Muscle layer of colon (tissue), 2 donors: Measurements from ENCODE around the gene STXBP5.

Source experiments
- H3K27ac ChIP-seq: one replicate; pipeline ENCODE4 v1.7.0; 2013; ENCODE audit warnings: low read depth, mild to moderate bottlenecking, low read length, moderate library complexity
- H3K27me3 ChIP-seq, 2 donors: one replicate each; pipeline ENCODE4 v1.7.0; 2013; ENCODE audit warnings: low read length in 2 of 2, mild to moderate bottlenecking in 2 of 2; ENCODE audit not compliant: insufficient read depth in 2 of 2, control insufficient read depth in 1 of 2
- H3K36me3 ChIP-seq: one replicate; pipeline ENCODE4 v1.7.0; 2013; ENCODE audit warnings: mild to moderate bottlenecking, low read length; ENCODE audit not compliant: insufficient read depth
- H3K4me1 ChIP-seq: one replicate; pipeline ENCODE4 v1.7.0; 2013; ENCODE audit warnings: mild to moderate bottlenecking, low read length; ENCODE audit not compliant: insufficient read depth
- H3K4me3 ChIP-seq, 2 donors: one replicate each; pipeline ENCODE4 v1.7.0; 2013; ENCODE audit warnings: low read length in 2 of 2, low read depth in 1 of 2, mild to moderate bottlenecking in 1 of 2, moderate library complexity in 1 of 2
- H3K9ac ChIP-seq: one replicate; pipeline ENCODE4 v1.7.0; 2013; ENCODE audit warnings: low read length
- H3K9me3 ChIP-seq: one replicate; pipeline ENCODE4 v1.7.0; 2013; ENCODE audit warnings: mild to moderate bottlenecking, low read length
- donor health status: abdominal sarcoma.
- donor health status: Adenocarcinoma of cecum.

The STXBP5 gene

DNA sequence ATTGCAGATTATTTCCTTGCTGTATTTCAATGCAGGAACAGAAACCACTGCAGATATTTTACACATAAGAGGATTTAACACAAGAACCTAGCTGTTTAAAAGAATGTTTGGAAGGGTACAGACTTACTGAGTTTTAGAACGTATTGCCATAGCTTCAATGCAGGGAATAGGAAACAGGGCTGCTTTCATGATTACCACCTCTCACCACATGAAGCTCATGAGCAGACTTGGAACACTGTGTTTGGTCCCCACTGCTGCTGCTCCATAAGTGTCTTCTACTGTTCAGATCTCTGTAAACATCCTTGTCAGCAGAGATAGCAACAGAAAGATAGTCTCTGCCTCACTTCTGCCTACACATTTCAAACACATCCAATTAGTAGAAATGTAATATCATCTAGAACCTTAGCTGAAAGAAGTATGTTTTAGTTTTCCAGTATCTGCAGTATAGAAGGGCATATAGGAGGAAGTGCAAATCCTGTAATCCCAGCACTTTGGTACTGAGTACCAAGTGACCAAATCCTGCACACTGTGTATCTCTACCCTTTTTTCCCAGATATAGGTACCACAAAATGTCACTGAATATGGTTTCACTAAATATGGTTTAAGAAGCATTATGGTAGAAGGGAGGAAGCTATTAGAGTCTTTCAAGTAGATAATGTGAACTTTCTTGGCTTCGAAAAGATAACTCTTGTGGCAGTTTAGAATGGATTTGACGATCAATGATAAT is 51.9 kb downstream of the STXBP5 start:
- H3K4me3 ChIP-seq, result no peak overlapping the region
- peaks cover 5% of the 10 kb centered on the region for H3K36me3 ChIP-seq
- H3K9me3 ChIP-seq, result no peaks in the 10 kb centered on the region
- no peaks in the 10 kb centered on the region for H3K27me3 ChIP-seq
- H3K27ac ChIP-seq, result no peak overlapping the region
- H3K4me1 ChIP-seq, result no peaks in the 10 kb centered on the region
- no peak overlapping the region for H3K9ac ChIP-seq

DNA sequence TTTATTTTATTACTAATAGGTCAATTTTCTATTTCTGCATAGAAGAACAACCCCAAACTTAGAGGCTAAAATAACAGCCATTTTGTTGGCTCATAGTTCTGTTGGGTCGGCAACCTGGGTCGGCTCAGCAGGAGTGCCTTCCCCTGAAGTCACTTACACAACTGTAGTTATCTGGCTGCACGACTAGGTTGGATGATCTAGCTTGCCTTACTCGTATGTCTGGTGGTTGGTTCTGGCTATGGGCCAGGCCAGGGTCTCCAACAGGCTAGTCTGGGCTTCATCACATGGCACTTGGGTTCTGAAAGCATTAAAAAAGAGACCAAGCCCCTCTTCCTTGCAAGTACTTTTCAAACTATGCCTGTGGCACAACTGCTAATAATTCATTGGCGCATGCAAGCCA is 53.5 kb downstream of the STXBP5 start:
- H3K27ac ChIP-seq, result no peak overlapping the region

GRCh38 chr6:147260091-147260490 is 55.9 kb downstream of the STXBP5 start:
- H3K9me3 ChIP-seq, result no peaks in the 10 kb centered on the region
- no peak overlapping the region for H3K27ac ChIP-seq

More for the DNA sequence above, 53.5 kb downstream of the STXBP5 start:
- Histone ChIP-seq H3K36me3 (peaks cover 5% of the 10 kb centered on the region), H3K4me1 (no peaks in the 10 kb centered on the region), H3K9me3 (no peaks in the 10 kb centered on the region), H3K4me3 (no peak overlapping the region), H3K9ac (no peak overlapping the region), H3K27me3 (no peaks in the 10 kb centered on the region)

DNA sequence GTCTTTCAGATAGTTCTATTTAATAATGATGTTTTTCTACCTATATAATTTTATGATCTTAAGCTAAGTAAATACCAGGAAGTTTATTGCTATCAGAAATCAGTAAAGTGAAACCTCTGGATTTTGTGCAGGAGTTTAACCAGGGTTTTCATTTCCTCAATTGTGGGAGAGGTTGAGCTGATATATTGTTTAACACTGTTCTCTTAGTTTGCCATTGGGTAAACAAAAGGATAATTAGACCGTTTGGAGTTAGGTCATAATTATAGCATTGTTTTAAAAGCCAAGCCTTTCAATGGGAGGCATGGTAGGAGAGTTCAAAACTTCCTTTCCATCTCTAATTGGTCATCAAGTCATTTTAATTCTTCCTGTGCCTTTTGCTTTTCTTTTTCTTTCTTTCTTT is 58.7 kb downstream of the STXBP5 start:
- no peaks in the 10 kb centered on the region for H3K27me3 ChIP-seq
- no peaks in the 10 kb centered on the region for H3K9me3 ChIP-seq
- H3K9ac ChIP-seq, result no peak overlapping the region
- no peaks in the 10 kb centered on the region for H3K4me1 ChIP-seq
- H3K4me3 ChIP-seq, result no peak overlapping the region
- H3K27ac ChIP-seq, result no peak overlapping the region
- peaks cover 5% of the 10 kb centered on the region for H3K36me3 ChIP-seq

More at GRCh38 chr6:147260091-147260490, 55.9 kb downstream of the STXBP5 start:
- Histone ChIP-seq H3K9ac (no peak overlapping the region), H3K4me1 (no peaks in the 10 kb centered on the region), H3K4me3 (no peak overlapping the region), H3K27me3 (no peaks in the 10 kb centered on the region), H3K36me3 (peaks cover 7% of the 10 kb centered on the region)

DNA sequence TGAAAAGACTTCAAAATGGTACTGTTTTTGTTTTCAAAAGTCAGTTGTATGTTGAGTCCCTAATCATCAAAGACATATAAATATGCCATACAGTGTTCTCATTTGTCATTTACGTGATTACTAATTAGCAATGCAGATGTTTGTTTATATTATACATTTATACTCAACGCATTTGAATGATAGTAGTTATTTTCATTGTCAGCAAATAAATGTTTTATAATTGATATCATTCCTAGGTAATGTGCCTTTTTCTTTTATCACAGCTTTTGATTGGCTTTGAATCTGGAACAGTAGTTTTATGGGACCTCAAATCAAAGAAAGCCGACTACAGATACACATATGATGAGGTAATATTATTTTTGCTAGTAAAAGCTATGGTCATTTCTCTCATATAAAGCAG is 62.6 kb downstream of the STXBP5 start:
- Histone ChIP-seq H3K9ac (no peak overlapping the region), H3K9me3 (no peaks in the 10 kb centered on the region), H3K36me3 (peaks cover 3% of the 10 kb centered on the region), H3K4me1 (no peaks in the 10 kb centered on the region), H3K4me3 (no peak overlapping the region), H3K27me3 (no peaks in the 10 kb centered on the region), H3K27ac (no peak overlapping the region)

GRCh38 chr6:147267658-147268057 is 63.4 kb downstream of the STXBP5 start:
- Histone ChIP-seq H3K36me3 (peaks cover 3% of the 10 kb centered on the region), H3K9me3 (no peaks in the 10 kb centered on the region), H3K27me3 (no peaks in the 10 kb centered on the region), H3K4me1 (no peaks in the 10 kb centered on the region), H3K27ac (no peak overlapping the region), H3K4me3 (no peak overlapping the region), H3K9ac (no peak overlapping the region)

DNA sequence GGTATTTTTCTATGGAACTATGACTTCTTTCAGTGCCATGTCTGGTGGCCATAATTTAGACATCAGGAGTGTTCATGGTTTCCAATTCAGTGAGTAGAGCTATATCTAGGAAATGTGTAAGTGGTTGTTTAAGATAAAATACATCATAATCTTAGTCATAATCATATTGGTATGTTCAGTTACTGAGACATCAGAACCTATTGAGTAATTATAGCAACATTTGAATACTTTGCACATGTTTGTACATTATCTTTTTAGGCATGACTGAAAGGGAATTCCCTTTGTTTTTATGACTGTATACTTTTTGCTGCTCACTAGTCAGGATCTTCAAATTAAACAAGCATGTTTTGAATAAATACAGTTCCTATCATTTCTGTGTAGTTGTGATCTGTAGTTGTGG is 64.0 kb downstream of the STXBP5 start:
- Histone ChIP-seq H3K4me1 (no peaks in the 10 kb centered on the region), H3K9me3 (no peaks in the 10 kb centered on the region), H3K27ac (no peak overlapping the region), H3K4me3 (no peak overlapping the region), H3K27me3 (no peaks in the 10 kb centered on the region), H3K36me3 (peaks cover 3% of the 10 kb centered on the region), H3K9ac (no peak overlapping the region)

- no peaks in the 10 kb centered on the region for H3K4me1 ChIP-seq
Observed at GRCh38 chr6:147274012-147274411, 69.8 kb downstream of the STXBP5 start.

GRCh38 chr6:147274776-147275175 is 70.6 kb downstream of the STXBP5 start:
- Histone ChIP-seq H3K27me3 (no peaks in the 10 kb centered on the region), H3K4me1 (no peaks in the 10 kb centered on the region), H3K4me3 (no peak overlapping the region), H3K27ac (no peak overlapping the region), H3K36me3 (no peaks in the 10 kb centered on the region), H3K9ac (no peak overlapping the region), H3K9me3 (no peaks in the 10 kb centered on the region)

More at GRCh38 chr6:147274012-147274411, 69.8 kb downstream of the STXBP5 start:
- Histone ChIP-seq H3K27me3 (no peaks in the 10 kb centered on the region), H3K36me3 (no peaks in the 10 kb centered on the region), H3K4me3 (no peak overlapping the region), H3K27ac (no peak overlapping the region), H3K9ac (no peak overlapping the region), H3K9me3 (no peaks in the 10 kb centered on the region)

- Histone ChIP-seq H3K27me3 (no peaks in the 10 kb centered on the region), H3K27ac (no peak overlapping the region), H3K9me3 (no peaks in the 10 kb centered on the region), H3K4me3 (no peak overlapping the region), H3K4me1 (peaks cover 18% of the 10 kb centered on the region), H3K36me3 (no peaks in the 10 kb centered on the region), H3K9ac (no peak overlapping the region)
Observed at GRCh38 chr6:147278891-147279290, 74.7 kb downstream of the STXBP5 start.

GRCh38 chr6:147279427-147279826 is 75.2 kb downstream of the STXBP5 start:
- no peak overlapping the region for H3K27ac ChIP-seq
- no peak overlapping the region for H3K9ac ChIP-seq
- no peaks in the 10 kb centered on the region for H3K27me3 ChIP-seq
- H3K4me3 ChIP-seq, result no peak overlapping the region
- peaks cover 22% of the 10 kb centered on the region for H3K4me1 ChIP-seq
- no peaks in the 10 kb centered on the region for H3K9me3 ChIP-seq
- H3K36me3 ChIP-seq, result no peaks in the 10 kb centered on the region

DNA sequence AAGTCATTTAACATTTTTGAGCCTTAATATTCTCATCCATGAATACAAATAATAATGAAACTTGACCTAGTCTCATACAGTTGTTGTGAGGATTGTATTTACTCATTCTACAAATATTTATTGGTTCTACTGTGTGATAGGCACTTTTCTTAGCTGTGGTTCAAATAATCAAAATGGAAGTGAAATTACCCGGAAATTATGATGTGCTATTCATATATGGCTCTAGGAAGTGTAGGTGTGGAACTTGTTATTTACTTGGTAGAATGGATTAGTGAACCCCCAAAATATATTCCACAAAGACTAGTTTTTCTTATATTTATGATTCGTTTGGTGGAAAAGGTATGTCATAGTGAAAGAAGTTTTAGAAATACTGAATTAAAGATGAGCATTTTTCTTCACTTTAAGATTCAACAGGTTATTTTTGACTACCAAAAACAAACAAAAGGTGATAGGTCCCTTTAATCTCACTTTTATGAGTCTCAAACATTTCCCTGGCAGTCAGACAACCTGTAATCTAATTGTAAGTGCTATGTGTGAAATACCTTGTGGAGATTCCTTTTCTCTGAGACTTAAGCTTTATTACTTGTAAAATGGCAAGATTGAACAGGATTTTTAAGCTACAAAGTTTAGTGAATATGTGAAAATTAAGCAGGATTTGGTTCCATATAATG is 77.8 kb downstream of the STXBP5 start:
- no peaks in the 10 kb centered on the region for H3K9me3 ChIP-seq
- H3K27me3 ChIP-seq, result no peaks in the 10 kb centered on the region
- peaks cover 39% of the 10 kb centered on the region for H3K4me1 ChIP-seq
- H3K27ac ChIP-seq, result no peak overlapping the region
- no peak overlapping the region for H3K4me3 ChIP-seq
- no peak overlapping the region for H3K9ac ChIP-seq
- H3K36me3 ChIP-seq, result no peaks in the 10 kb centered on the region
